CD4-positive, CD25-positive, alpha-beta regulatory T cell (primary cell): ENCODE data around the gene TUBGCP2. TPM values are rescaled to one million over a fixed set of nuclear protein-coding genes. Genes with fewer than 3 reads are reported as not detected.
A peak's percentile ranks its signal among the peaks of the same experiment; 100 is the strongest.

Experiments used
- ATAC-seq, 2 donors: fragments of 150-1000 bp; cut with Tn5 transposase; one replicate each; pipeline ENCODE4 v1.10.0; 2021; ENCODE audit warnings: low read depth in 2 of 2, moderate number of reproducible peaks in 2 of 2, moderate library complexity in 1 of 2
- DNase-seq, 3 donors: peaks; one replicate each; pipeline versions ENCODE4 v3.0.0 to v3.0.0-alpha.2; 2012 to 2022; ENCODE audit warnings: mixed read lengths in 1 of 3
- H3K27ac ChIP-seq: one replicate; pipeline ENCODE4 v1.7.0; 2013; ENCODE audit warnings: mild to moderate bottlenecking, low read length; ENCODE audit not compliant: insufficient read depth, poor library complexity, severe bottlenecking
- H3K27me3 ChIP-seq: one replicate; pipeline ENCODE4 v1.7.0; 2013; ENCODE audit warnings: low read length; ENCODE audit not compliant: control insufficient read depth, insufficient read depth
- H3K36me3 ChIP-seq: one replicate; pipeline ENCODE4 v1.7.0; 2013; ENCODE audit warnings: mild to moderate bottlenecking, low read length, moderate library complexity; ENCODE audit not compliant: control insufficient read depth, insufficient read depth
- H3K4me1 ChIP-seq: 2 replicates; pipeline ENCODE4 v1.7.0; 2013; ENCODE audit warnings: mild to moderate bottlenecking, low read length; ENCODE audit not compliant: insufficient read depth, control insufficient read depth, poor library complexity, severe bottlenecking
- H3K4me3 ChIP-seq: one replicate; pipeline ENCODE4 v1.7.0; 2013; ENCODE audit warnings: low read depth, mild to moderate bottlenecking, low read length, moderate library complexity
- H3K9me3 ChIP-seq, 2 experiments: 1 replicate in 1 of 2; 2 replicates in 1 of 2; pipeline ENCODE4 v1.7.0; 2013; ENCODE audit warnings: low read length in 2 of 2, mild to moderate bottlenecking in 1 of 2, moderate library complexity in 1 of 2; ENCODE audit not compliant: control insufficient read depth in 2 of 2
- H3K27ac Mint-ChIP-seq, 3 donors: one replicate each; pipeline ENCODE4 v1.8.0; 2020 to 2022; ENCODE audit warnings: mild to moderate bottlenecking in 3 of 3, mixed read lengths in 3 of 3, moderate library complexity in 2 of 3
- H3K27me3 Mint-ChIP-seq: one replicate; pipeline ENCODE4 v1.8.0; 2022; ENCODE audit warnings: mild to moderate bottlenecking, mixed read lengths
- H3K36me3 Mint-ChIP-seq: one replicate; pipeline ENCODE4 v1.8.0; 2020; ENCODE audit warnings: mixed read lengths
- H3K4me1 Mint-ChIP-seq, 4 donors: one replicate each; pipeline ENCODE4 v1.8.0; 2020 to 2022; ENCODE audit warnings: mixed read lengths in 4 of 4, mild to moderate bottlenecking in 1 of 4
- H3K4me3 Mint-ChIP-seq, 4 donors: one replicate each; pipeline ENCODE4 v1.8.0; 2020 to 2022; ENCODE audit warnings: mild to moderate bottlenecking in 4 of 4, mixed read lengths in 4 of 4, moderate library complexity in 3 of 4
- H3K9me3 Mint-ChIP-seq, 7 donors: one replicate each; pipeline ENCODE4 v1.8.0; 2020 to 2022; ENCODE audit warnings: mixed read lengths in 7 of 7, mild to moderate bottlenecking in 3 of 7, moderate library complexity in 2 of 7
- polyA plus RNA-seq, 4 donors: library from polyadenylated mRNA; unstranded; fragments of 300-500 nt; fragmentation: Illumina TruSeq; gene quantifications; one replicate each; pipeline ENCODE4 v1.2.3, GENCODE V29; 2021
- total RNA-seq: library from RNA; stranded (reverse); gene quantifications from one replicate; pipeline ENCODE4 v1.2.3, GENCODE V29; 2022

The TUBGCP2 gene
- total and polyA plus RNA-seq, 5 donors from 2014 or later: 23.5 to 73.8 (median 31.7) TPM

GRCh38 chr10:133282846-133283390 is 25.8 kb downstream of the TUBGCP2 start:
- Mint-ChIP-seq H3K36me3 (peaks cover 40% of the 10 kb centered on the region), H3K27me3 (no peaks in the 10 kb centered on the region), H3K9me3 (no peaks in the 10 kb centered on the region), H3K4me1 (peaks cover 0 to 20% (median 10%) of the 10 kb centered on the region in 4 donors), H3K27ac (no peak overlapping the region), H3K4me3 (no peak overlapping the region)
- H3K4me3 ChIP-seq: no peak overlapping the region
- peaks cover 17% of the 10 kb centered on the region for H3K4me1 ChIP-seq
- no peak for ATAC-seq
- DNase-seq: no peak
- H3K27ac ChIP-seq: no peak overlapping the region
- no peaks in the 10 kb centered on the region for H3K9me3 ChIP-seq
- peaks cover 55% of the 10 kb centered on the region for H3K36me3 ChIP-seq
- H3K27me3 ChIP-seq: no peaks in the 10 kb centered on the region

DNA sequence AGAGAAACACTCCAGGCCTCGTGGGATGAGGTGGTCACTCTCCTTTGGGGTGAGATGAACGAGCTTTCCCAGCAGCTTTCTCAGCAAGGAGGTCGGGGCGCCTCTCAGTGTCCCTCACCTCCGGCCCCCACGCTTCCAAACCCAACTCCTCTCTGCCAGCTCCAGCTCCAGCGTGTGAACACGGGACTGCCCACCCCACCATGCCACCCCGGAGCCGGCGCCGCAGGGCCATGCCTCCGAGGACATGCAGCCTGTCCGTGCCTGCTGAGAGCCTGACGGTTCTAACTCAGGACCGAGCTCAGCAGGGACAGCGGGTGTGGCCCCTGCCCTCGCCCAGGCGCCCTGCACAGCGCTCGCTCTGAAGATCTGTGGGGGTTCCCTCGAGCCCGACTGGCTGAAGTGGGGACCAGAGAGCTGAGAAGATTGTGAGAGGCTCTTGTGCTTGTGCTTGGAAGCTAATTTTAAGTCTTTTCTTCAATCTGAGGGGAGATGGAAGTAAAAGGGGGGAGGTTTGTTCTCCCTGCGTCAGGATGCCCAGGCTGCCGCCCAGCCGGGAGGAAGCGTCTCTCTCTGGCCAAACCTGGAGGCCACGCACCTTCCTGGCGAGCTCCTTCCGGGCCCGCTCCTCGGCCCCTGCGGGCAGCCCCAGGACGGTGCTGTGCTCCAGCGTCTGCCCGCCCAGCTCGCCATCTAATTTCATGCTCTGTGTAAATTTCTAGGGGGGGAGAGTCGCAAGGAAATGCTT is 26.9 kb downstream of the TUBGCP2 start:
- peaks cover 37% of the 10 kb centered on the region for H3K36me3 Mint-ChIP-seq
- Histone ChIP-seq H3K36me3 (peaks cover 51% of the 10 kb centered on the region), H3K4me1 (peaks cover 28% of the 10 kb centered on the region), H3K9me3 (no peaks in the 10 kb centered on the region), H3K4me3 (no peak overlapping the region), H3K27ac (no peak overlapping the region), H3K27me3 (no peaks in the 10 kb centered on the region)
- no peaks in the 10 kb centered on the region for H3K27me3 Mint-ChIP-seq
- no peaks in the 10 kb centered on the region for H3K9me3 Mint-ChIP-seq
- ATAC-seq (no peak), DNase-seq (no peak)
- peaks cover 0 to 25% (median 13%) of the 10 kb centered on the region in 4 donors for H3K4me1 Mint-ChIP-seq
- no peak overlapping the region for H3K27ac Mint-ChIP-seq
- peak overlapping the region in 1 of 4 donors; percentile 32 for H3K4me3 Mint-ChIP-seq

- no peaks in the 10 kb centered on the region for H3K9me3 ChIP-seq
- Mint-ChIP-seq H3K9me3 (no peaks in the 10 kb centered on the region), H3K36me3 (peaks cover 29% of the 10 kb centered on the region), H3K4me1 (peaks cover 0 to 29% (median 13%) of the 10 kb centered on the region in 4 donors), H3K27me3 (no peaks in the 10 kb centered on the region), H3K27ac (no peak overlapping the region), H3K4me3 (no peak overlapping the region)
- H3K27me3 ChIP-seq: no peaks in the 10 kb centered on the region
- H3K4me1 ChIP-seq: peaks cover 36% of the 10 kb centered on the region
- ATAC-seq (no peak), DNase-seq (no peak)
- H3K27ac ChIP-seq: no peak overlapping the region
- H3K4me3 ChIP-seq: no peak overlapping the region
- H3K36me3 ChIP-seq: peaks cover 44% of the 10 kb centered on the region
Observed at GRCh38 chr10:133281084-133281483, 27.6 kb downstream of the TUBGCP2 start.

- peaks cover 24% of the 10 kb centered on the region for H3K36me3 Mint-ChIP-seq
- H3K9me3 ChIP-seq: no peaks in the 10 kb centered on the region
- H3K4me1 ChIP-seq: peaks cover 41% of the 10 kb centered on the region
- H3K9me3 Mint-ChIP-seq: no peaks in the 10 kb centered on the region
- no peak for ATAC-seq
- peaks cover 0 to 34% (median 13%) of the 10 kb centered on the region in 4 donors for H3K4me1 Mint-ChIP-seq
- peaks cover 39% of the 10 kb centered on the region for H3K36me3 ChIP-seq
- H3K27ac Mint-ChIP-seq: peak overlapping the region in 1 of 3 donors; percentile 63
- H3K4me3 ChIP-seq: no peak overlapping the region
- no peak overlapping the region for H3K27ac ChIP-seq
- DNase-seq: no peak
- H3K27me3 Mint-ChIP-seq: no peaks in the 10 kb centered on the region
- H3K27me3 ChIP-seq: no peaks in the 10 kb centered on the region
- no peak overlapping the region for H3K4me3 Mint-ChIP-seq
Observed at GRCh38 chr10:133280391-133281059, 28.1 kb downstream of the TUBGCP2 start.

- H3K9me3 ChIP-seq: no peaks in the 10 kb centered on the region
- Mint-ChIP-seq H3K4me3 (peak overlapping the region in 1 of 4 donors; percentile 81), H3K27me3 (no peaks in the 10 kb centered on the region), H3K9me3 (no peaks in the 10 kb centered on the region), H3K4me1 (peaks cover 0 to 42% (median 13%) of the 10 kb centered on the region in 4 donors), H3K36me3 (peaks cover 16% of the 10 kb centered on the region), H3K27ac (peak overlapping the region in 2 of 3 donors; percentile 63 to 88)
- no peak overlapping the region for H3K4me3 ChIP-seq
- H3K27me3 ChIP-seq: no peaks in the 10 kb centered on the region
- peaks cover 29% of the 10 kb centered on the region for H3K36me3 ChIP-seq
- no peak for DNase-seq
- H3K4me1 ChIP-seq: peaks cover 50% of the 10 kb centered on the region
- ATAC-seq: no peak
- peak overlapping the region; percentile 95 for H3K27ac ChIP-seq
Observed at GRCh38 chr10:133279326-133280226, 29.1 kb downstream of the TUBGCP2 start.

DNA sequence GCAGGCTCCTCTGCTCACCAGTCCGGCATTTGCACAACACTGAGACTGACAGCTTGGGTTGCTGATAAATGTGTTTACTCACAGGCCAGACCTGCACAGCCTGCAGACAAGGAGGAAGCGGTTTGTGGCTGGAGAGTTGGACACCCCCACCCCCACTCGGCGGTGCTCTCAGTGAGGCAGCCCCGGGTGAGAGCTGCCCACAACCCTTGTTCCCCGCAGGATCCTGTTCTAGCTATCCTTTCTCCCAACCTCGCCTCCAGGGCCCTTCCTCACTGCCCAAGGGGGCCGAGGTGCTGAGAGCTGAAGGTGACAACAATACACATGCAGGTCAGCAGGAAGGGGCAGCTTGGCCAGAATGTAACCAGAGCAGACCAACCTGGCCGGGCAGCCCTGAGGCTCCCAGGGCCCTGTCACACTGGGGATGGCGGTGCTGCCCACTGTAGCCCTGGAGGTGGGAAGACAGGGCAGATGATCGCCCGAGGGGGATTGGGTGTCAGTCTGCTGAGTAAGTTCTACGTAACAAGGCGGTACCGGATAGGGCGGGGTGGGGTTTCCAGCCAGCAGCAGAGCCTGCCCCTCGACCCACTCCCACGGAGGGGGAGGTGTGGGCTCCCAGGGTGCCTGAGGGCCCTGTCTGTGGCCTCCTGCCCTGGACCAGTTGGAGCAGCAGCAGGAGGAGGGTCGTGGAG is 30.0 kb downstream of the TUBGCP2 start:
- Mint-ChIP-seq H3K9me3 (no peaks in the 10 kb centered on the region), H3K36me3 (peaks cover 13% of the 10 kb centered on the region), H3K27me3 (no peaks in the 10 kb centered on the region), H3K4me3 (peak overlapping the region; percentile 81 to 93 (median 82)), H3K4me1 (peaks cover 0 to 42% (median 13%) of the 10 kb centered on the region in 4 donors), H3K27ac (peak overlapping the region; percentile 88 to 95 (median 93))
- no peak overlapping the region for H3K4me3 ChIP-seq
- peak; percentile 25 to 67 (median 28) for DNase-seq
- peak; percentile 13 to 22 for ATAC-seq
- peaks cover 55% of the 10 kb centered on the region for H3K4me1 ChIP-seq
- peak overlapping the region; percentile 95 for H3K27ac ChIP-seq
- no peaks in the 10 kb centered on the region for H3K9me3 ChIP-seq
- peaks cover 20% of the 10 kb centered on the region for H3K36me3 ChIP-seq
- H3K27me3 ChIP-seq: no peaks in the 10 kb centered on the region
